SU-DHL-6 (cell line): ENCODE results near the gene TMEM207.

Source experiments
- H2AFZ ChIP-seq: fragments of 200-600 bp; sonication (generic); 2 replicates; pipeline ENCODE4 v1.6.1; 2014; ENCODE audit warnings: low read depth, mild to moderate bottlenecking, moderate library complexity, mixed read lengths, antibody characterized with exemption, low read length; ENCODE audit not compliant: severe bottlenecking
- H3F3A ChIP-seq: fragments of 200-600 bp; shearing (Covaris generic); 2 replicates; pipeline ENCODE4 v1.6.0; 2016; ENCODE audit warnings: antibody characterized with exemption, mild to moderate bottlenecking; ENCODE audit not compliant: insufficient read depth
- H3K27ac ChIP-seq: fragments of 200-600 bp; sonication (generic); 2 replicates; pipeline ENCODE4 v1.5.1; 2016; ENCODE audit warnings: low read depth, mild to moderate bottlenecking, low read length, moderate library complexity, mixed read lengths
- H3K27me3 ChIP-seq: fragments of 200-600 bp; sonication (generic), shearing (Covaris generic); 2 replicates; pipeline ENCODE4 v1.6.0; 2014; ENCODE audit warnings: mild to moderate bottlenecking, low read length
- H3K36me3 ChIP-seq: fragments of 200-600 bp; sonication (generic); 2 replicates; pipeline ENCODE4 v1.6.1; 2014; ENCODE audit warnings: mild to moderate bottlenecking, low read length, mixed read lengths
- H3K4me2 ChIP-seq: fragments of 300-600, 200-600 bp; shearing (Covaris generic), sonication (generic); 2 replicates; pipeline ENCODE4 v1.6.0; 2014; ENCODE audit warnings: low read length, low read depth, mild to moderate bottlenecking; ENCODE audit not compliant: poor library complexity, severe bottlenecking
- H3K4me3 ChIP-seq: fragments of 200-600 bp; sonication (generic); 2 replicates; pipeline ENCODE4 v1.5.1; 2014; ENCODE audit warnings: antibody characterized with exemption, low read length, mild to moderate bottlenecking, mixed read lengths; ENCODE audit not compliant: insufficient read depth, poor library complexity, severe bottlenecking
- H3K79me2 ChIP-seq: fragments of 200-600 bp; sonication (generic); 2 replicates; pipeline ENCODE4 v1.6.1; 2014; ENCODE audit warnings: mild to moderate bottlenecking, low read length, moderate library complexity; ENCODE audit not compliant: insufficient read depth
- H3K9ac ChIP-seq: fragments of 200-600 bp; sonication (generic); 2 replicates; pipeline ENCODE4 v1.7.0; 2014; ENCODE audit warnings: mild to moderate bottlenecking, low read length
- H3K9me2 ChIP-seq: fragments of 200-600 bp; sonication (generic); replicated peaks from 2 replicates; pipeline ENCODE4 v1.6.1; 2014; ENCODE audit warnings: low read length; ENCODE audit not compliant: insufficient read depth
- H3K9me3 ChIP-seq: fragments of 200-600 bp; sonication (generic); 2 replicates; pipeline ENCODE4 v1.6.1; 2014; ENCODE audit warnings: low read length, mixed read lengths; ENCODE audit not compliant: insufficient read depth
- H4K20me1 ChIP-seq: fragments of 200-600 bp; sonication (generic); 2 replicates; pipeline ENCODE4 v1.6.1; 2014; ENCODE audit warnings: low read depth, mild to moderate bottlenecking, antibody characterized with exemption, low read length, moderate library complexity, mixed read lengths
- EZH2phosphoT487 ChIP-seq: fragments of 200-600 bp; sonication (generic), shearing (Covaris generic); conservative IDR thresholded peaks from 2 replicates; pipeline ENCODE4 v1.6.1; 2018; ENCODE audit warnings: mild to moderate bottlenecking, antibody characterized with exemption, low read length, moderate library complexity, mixed read lengths
- TF ChIP-seq, protein P1 (sequence below): fragments of 200-600 bp; sonication (generic); IDR thresholded peaks from one replicate; pipeline ENCODE4 v1.5.1; 2017; ENCODE audit warnings: antibody characterized with exemption, mild to moderate bottlenecking, low read length, moderate library complexity; ENCODE audit not compliant: insufficient read depth, poor library complexity, severe bottlenecking

Gene TMEM207

DNA sequence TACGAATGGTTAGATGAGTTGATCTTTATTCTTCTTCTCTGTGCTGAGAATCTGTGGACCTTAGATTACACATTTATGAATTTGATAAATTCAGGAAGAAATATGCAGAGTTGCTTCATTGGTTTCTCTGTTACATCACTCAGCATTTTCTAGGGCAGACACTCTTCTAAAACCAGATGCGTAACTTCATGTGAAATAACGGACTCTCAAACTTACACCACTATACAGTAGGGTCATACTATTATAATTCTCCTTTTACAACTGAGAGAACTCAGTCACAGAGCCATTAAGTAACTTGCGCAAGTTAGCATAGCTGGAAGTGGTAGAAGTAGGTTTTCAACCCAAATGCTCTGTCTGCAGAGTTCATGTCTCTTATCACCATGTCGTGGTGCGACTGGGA is 5.7 kb downstream of the TMEM207 start:
- Histone ChIP-seq H3K4me3 (no peak overlapping the region), H3K27ac (no peak overlapping the region), H3K36me3 (no peaks in the 10 kb centered on the region), H2AFZ (no peak overlapping the region), H3K27me3 (no peaks in the 10 kb centered on the region), H3K9me3 (no peaks in the 10 kb centered on the region), H3K9ac (no peak overlapping the region), H3K4me2 (no peak overlapping the region), H3K9me2 (no peaks in the 10 kb centered on the region), H3F3A (no peaks in the 10 kb centered on the region), H4K20me1 (no peaks in the 10 kb centered on the region), H3K79me2 (no peaks in the 10 kb centered on the region)
- TF ChIP-seq, protein P1, sequence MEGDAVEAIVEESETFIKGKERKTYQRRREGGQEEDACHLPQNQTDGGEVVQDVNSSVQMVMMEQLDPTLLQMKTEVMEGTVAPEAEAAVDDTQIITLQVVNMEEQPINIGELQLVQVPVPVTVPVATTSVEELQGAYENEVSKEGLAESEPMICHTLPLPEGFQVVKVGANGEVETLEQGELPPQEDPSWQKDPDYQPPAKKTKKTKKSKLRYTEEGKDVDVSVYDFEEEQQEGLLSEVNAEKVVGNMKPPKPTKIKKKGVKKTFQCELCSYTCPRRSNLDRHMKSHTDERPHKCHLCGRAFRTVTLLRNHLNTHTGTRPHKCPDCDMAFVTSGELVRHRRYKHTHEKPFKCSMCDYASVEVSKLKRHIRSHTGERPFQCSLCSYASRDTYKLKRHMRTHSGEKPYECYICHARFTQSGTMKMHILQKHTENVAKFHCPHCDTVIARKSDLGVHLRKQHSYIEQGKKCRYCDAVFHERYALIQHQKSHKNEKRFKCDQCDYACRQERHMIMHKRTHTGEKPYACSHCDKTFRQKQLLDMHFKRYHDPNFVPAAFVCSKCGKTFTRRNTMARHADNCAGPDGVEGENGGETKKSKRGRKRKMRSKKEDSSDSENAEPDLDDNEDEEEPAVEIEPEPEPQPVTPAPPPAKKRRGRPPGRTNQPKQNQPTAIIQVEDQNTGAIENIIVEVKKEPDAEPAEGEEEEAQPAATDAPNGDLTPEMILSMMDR = no peak
- TF ChIP-seq EZH2phosphoT487 = no peak

GRCh38 chr3:190443257-190443656 is 6.4 kb downstream of the TMEM207 start:
- Histone ChIP-seq H4K20me1 (no peaks in the 10 kb centered on the region), H3K27ac (no peak overlapping the region), H2AFZ (no peak overlapping the region), H3K4me2 (no peak overlapping the region), H3K9me2 (no peaks in the 10 kb centered on the region), H3K4me3 (no peak overlapping the region), H3K79me2 (no peaks in the 10 kb centered on the region), H3K9ac (no peak overlapping the region), H3K27me3 (no peaks in the 10 kb centered on the region), H3F3A (no peaks in the 10 kb centered on the region), H3K36me3 (no peaks in the 10 kb centered on the region), H3K9me3 (no peaks in the 10 kb centered on the region)
- TF ChIP-seq, protein P1 = no peak
- TF ChIP-seq EZH2phosphoT487 = no peak

DNA sequence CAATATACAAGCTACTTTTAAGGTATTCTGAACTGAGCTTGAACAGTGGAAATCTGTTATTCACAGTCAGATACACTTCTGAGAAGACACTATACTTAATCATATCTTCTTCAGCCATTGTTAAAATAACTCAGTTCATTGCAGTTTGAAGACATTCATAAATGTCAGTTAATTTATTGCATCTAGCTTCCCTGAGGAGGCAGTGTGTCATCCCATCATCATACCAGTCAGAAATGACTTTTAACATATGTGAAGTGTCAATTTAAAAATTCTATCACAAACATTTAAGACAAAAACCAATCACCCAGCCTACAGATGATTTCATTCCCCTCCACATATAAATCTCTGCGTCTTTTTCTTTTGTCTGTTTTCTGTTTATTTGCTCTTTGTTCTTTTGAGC is 7.5 kb downstream of the TMEM207 start:
- H3K9me3 ChIP-seq = no peaks in the 10 kb centered on the region
- no peaks in the 10 kb centered on the region for H4K20me1 ChIP-seq
- no peak for TF ChIP-seq EZH2phosphoT487
- TF ChIP-seq, protein P1 = no peak
- H3K27ac ChIP-seq = no peak overlapping the region
- no peaks in the 10 kb centered on the region for H3K36me3 ChIP-seq
- no peaks in the 10 kb centered on the region for H3F3A ChIP-seq
- H3K27me3 ChIP-seq = no peaks in the 10 kb centered on the region
- no peak overlapping the region for H2AFZ ChIP-seq
- no peaks in the 10 kb centered on the region for H3K79me2 ChIP-seq
- H3K9ac ChIP-seq = no peak overlapping the region
- H3K4me2 ChIP-seq = no peak overlapping the region
- H3K9me2 ChIP-seq = no peaks in the 10 kb centered on the region
- H3K4me3 ChIP-seq = no peak overlapping the region
